ENCODE data around the gene CAPS. TPM values are rescaled to one million over a fixed set of nuclear protein-coding genes. Genes with fewer than 3 reads are reported as not detected.

CAPS gene
- total RNA-seq, 1 donor from 2014 or later: 14.4 TPM

DNA sequence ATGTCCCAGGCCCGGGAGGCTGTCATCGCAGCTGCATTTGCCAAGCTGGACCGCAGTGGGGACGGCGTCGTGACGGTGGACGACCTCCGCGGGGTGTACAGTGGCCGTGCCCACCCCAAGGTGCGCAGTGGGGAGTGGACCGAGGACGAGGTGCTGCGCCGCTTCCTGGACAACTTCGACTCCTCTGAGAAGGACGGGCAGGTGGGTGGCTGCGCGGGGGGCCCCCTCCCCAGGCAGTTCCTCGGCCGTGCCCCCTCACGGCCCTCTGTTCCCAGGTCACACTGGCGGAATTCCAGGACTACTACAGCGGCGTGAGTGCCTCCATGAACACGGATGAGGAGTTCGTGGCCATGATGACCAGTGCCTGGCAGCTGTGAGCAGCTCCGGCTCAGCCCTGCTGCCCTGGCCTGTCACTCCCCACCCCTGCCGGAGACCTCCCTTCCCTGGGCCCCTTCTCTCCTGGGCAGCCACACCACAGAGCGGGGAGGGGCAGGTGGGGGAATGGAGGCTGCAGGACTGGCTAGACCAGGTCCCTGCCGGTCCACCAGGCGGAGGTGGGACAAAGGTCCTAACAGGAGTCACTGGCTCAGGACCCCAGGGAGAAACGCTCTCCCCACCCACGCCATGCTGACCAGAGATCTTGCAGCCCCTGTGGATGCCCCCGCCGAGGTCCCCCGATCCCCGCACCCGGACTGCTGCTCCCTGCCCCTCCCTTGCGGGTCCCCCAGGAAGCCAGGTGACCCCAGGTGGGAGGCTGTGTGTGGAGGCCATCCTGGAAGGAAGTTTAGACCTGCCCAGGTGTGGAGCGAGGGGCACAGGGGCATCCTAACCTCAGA, 1.1 kb downstream of the CAPS start:
- Mint-ChIP-seq H3K27ac (ENCODE audit: unreplicated experiment) (peak overlapping the region; percentile 85), H3K27me3 (ENCODE audit: unreplicated experiment) (no peaks in the 10 kb centered on the region), H3K9me3 (ENCODE audit: unreplicated experiment) (no peaks in the 10 kb centered on the region), H3K4me3 (ENCODE audit: unreplicated experiment) (no peak overlapping the region), H3K36me3 (ENCODE audit: unreplicated experiment) (peaks cover 7% of the 10 kb centered on the region), H3K4me1 (ENCODE audit: unreplicated experiment) (peaks cover 21% of the 10 kb centered on the region)
- DNase-seq (ENCODE audit: extremely low spot score, unreplicated experiment): no peak
- TF ChIP-seq, protein P1, sequence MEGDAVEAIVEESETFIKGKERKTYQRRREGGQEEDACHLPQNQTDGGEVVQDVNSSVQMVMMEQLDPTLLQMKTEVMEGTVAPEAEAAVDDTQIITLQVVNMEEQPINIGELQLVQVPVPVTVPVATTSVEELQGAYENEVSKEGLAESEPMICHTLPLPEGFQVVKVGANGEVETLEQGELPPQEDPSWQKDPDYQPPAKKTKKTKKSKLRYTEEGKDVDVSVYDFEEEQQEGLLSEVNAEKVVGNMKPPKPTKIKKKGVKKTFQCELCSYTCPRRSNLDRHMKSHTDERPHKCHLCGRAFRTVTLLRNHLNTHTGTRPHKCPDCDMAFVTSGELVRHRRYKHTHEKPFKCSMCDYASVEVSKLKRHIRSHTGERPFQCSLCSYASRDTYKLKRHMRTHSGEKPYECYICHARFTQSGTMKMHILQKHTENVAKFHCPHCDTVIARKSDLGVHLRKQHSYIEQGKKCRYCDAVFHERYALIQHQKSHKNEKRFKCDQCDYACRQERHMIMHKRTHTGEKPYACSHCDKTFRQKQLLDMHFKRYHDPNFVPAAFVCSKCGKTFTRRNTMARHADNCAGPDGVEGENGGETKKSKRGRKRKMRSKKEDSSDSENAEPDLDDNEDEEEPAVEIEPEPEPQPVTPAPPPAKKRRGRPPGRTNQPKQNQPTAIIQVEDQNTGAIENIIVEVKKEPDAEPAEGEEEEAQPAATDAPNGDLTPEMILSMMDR (IDR thresholded peaks at IDR 0.05): no peak

DNA sequence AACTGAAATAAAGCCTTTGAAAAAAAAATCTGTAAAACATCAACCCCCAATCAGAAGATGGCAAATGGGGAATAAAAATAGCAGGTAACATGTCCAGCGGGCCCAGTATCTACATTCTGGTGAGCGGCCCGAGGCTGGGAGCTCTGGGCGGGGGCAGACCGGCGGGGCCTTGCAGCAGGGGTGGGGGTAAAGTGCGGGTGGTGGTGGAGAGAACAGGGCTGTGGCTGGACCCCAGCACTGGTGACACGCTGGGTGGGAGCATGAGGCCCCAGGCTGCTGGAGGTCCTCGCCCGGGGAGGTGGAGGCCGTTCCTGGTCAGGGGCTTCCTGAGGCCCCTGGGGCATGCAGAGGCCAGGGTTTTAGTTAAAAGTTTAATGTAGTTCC, 1.7 kb downstream of the CAPS start:
- TF ChIP-seq, protein P1 (IDR thresholded peaks at IDR 0.05): no peak
- H3K4me3 Mint-ChIP-seq (ENCODE audit: unreplicated experiment): no peak overlapping the region
- peak overlapping the region; percentile 60 for H3K27ac Mint-ChIP-seq (ENCODE audit: unreplicated experiment)
- no peak for DNase-seq (ENCODE audit: extremely low spot score, unreplicated experiment)
- H3K27me3 Mint-ChIP-seq (ENCODE audit: unreplicated experiment): no peaks in the 10 kb centered on the region
- H3K36me3 Mint-ChIP-seq (ENCODE audit: unreplicated experiment): peaks cover 7% of the 10 kb centered on the region
- H3K4me1 Mint-ChIP-seq (ENCODE audit: unreplicated experiment): peaks cover 19% of the 10 kb centered on the region
- H3K9me3 Mint-ChIP-seq (ENCODE audit: unreplicated experiment): no peaks in the 10 kb centered on the region

DNA sequence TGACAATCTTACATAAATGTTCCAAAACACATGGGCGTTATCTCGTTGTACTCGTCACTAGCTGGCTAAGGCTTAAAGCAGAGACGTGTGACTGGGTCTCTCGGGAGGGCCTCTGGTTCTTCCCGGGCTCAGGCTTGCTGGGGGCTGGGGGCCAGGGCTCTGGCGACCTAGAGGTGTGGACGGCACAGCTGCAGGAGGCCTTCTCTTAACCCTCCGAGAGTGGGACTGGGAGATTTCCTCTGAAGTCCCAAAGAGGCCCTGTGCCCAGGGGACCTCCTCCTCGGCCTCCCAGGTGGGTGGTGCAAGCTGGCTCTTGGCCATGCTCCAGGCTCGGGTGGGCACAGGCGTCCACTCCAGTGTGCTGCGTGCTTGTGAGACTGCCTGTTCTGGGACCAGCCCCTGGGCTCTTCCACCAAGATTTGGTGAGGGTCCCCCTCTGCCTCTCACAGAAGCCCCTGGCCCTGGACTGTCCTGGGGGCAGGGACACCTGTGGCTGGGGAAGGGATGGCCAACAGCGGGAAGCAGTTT, 2.2 kb downstream of the CAPS start:
- H3K36me3 Mint-ChIP-seq (ENCODE audit: unreplicated experiment): peaks cover 7% of the 10 kb centered on the region
- no peak overlapping the region for H3K4me3 Mint-ChIP-seq (ENCODE audit: unreplicated experiment)
- H3K4me1 Mint-ChIP-seq (ENCODE audit: unreplicated experiment): peaks cover 19% of the 10 kb centered on the region
- H3K27me3 Mint-ChIP-seq (ENCODE audit: unreplicated experiment): no peaks in the 10 kb centered on the region
- TF ChIP-seq, protein P1 (IDR thresholded peaks at IDR 0.05): no peak
- no peak for DNase-seq (ENCODE audit: extremely low spot score, unreplicated experiment)
- no peaks in the 10 kb centered on the region for H3K9me3 Mint-ChIP-seq (ENCODE audit: unreplicated experiment)
- H3K27ac Mint-ChIP-seq (ENCODE audit: unreplicated experiment): peak overlapping the region; percentile 60

DNA sequence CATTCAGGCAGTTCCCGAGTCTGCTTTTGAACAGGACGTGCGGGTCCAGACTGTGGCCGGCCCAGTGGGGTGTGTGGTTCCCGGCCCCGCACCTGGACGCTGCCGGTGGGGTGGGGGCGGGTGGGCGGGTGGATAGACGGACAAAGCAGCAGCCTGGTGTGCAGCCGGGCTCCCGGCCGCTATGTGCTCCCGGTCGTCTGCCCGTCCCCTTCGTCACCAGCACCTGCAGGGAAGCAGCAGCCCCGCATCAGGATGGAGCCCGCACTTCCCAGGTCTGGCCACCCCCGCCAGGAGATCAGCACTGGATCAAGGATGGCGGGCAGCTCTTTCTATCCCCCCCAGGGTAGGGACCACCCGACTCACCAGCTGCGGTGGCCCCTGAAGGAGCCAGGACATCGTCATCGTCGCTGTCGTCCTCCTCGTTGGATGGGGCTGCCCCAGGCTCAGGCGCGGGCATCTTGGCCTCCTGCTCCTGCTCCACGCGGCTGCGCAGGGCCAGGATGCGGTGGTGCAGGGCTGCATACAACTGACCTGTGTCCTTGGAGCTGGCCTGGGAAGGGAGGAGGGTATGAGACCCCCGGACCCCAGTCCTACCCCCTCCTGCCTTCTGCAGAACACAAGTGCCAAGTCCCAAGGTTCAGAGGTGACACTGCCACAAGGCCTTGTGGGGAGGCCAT, 3.5 kb downstream of the CAPS start:
- peaks cover 19% of the 10 kb centered on the region for H3K4me1 Mint-ChIP-seq (ENCODE audit: unreplicated experiment)
- H3K27me3 Mint-ChIP-seq (ENCODE audit: unreplicated experiment): no peaks in the 10 kb centered on the region
- no peaks in the 10 kb centered on the region for H3K9me3 Mint-ChIP-seq (ENCODE audit: unreplicated experiment)
- H3K27ac Mint-ChIP-seq (ENCODE audit: unreplicated experiment): no peak overlapping the region
- H3K36me3 Mint-ChIP-seq (ENCODE audit: unreplicated experiment): peaks cover 13% of the 10 kb centered on the region
- no peak for DNase-seq (ENCODE audit: extremely low spot score, unreplicated experiment)
- H3K4me3 Mint-ChIP-seq (ENCODE audit: unreplicated experiment): no peak overlapping the region
- TF ChIP-seq, protein P1 (IDR thresholded peaks at IDR 0.05): no peak

Measured in osteocyte (in vitro differentiated cells).